Suprapubic skin (tissue), 4 donors: Measurements from ENCODE around the gene EXOC3. TPM values are rescaled to one million over a fixed set of nuclear protein-coding genes. Genes with fewer than 3 reads are reported as not detected.

Experiments used
- DNase-seq, 2 donors: peaks; one replicate each; pipeline ENCODE4 v3.0.0-alpha.2; 2019; ENCODE audit warnings: low spot score in 2 of 2
- H3K27ac ChIP-seq: fragments of 200-600 bp; sonication (generic); one replicate; pipeline ENCODE4 v1.5.1; 2019
- H3K27me3 ChIP-seq: fragments of 200-600 bp; sonication (generic); one replicate; pipeline ENCODE4 v1.5.1; 2019
- H3K36me3 ChIP-seq: fragments of 200-600 bp; sonication (generic); one replicate; pipeline ENCODE4 v1.5.1; 2019
- H3K4me1 ChIP-seq: fragments of 200-600 bp; sonication (generic); one replicate; pipeline ENCODE4 v1.5.1; 2019
- H3K4me3 ChIP-seq: fragments of 200-600 bp; sonication (generic); one replicate; pipeline ENCODE4 v1.5.1; 2019; ENCODE audit warnings: mild to moderate bottlenecking
- H3K9me3 ChIP-seq: fragments of 200-600 bp; sonication (generic); one replicate; pipeline ENCODE4 v1.5.1; 2019
- EP300 ChIP-seq: sonication (generic); formaldehyde crosslinking; IDR thresholded peaks from one replicate; pipeline ENCODE4 v1.6.1; 2017; ENCODE audit warnings: antibody characterized with exemption
- POLR2A ChIP-seq, 2 donors: fragments of 450-650 bp; IDR thresholded peaks; one replicate each; pipeline ENCODE4 v1.6.1; 2017; ENCODE audit warnings: antibody characterized with exemption in 2 of 2, mild to moderate bottlenecking in 2 of 2, moderate library complexity in 2 of 2
- POLR2AphosphoS5 ChIP-seq, 3 donors: sonication (generic); formaldehyde crosslinking; IDR thresholded peaks; one replicate each; pipeline ENCODE4 v1.6.1; 2017; ENCODE audit warnings: antibody characterized with exemption in 3 of 3
- WGBS: methylation state at CpG from one replicate; pipeline ENCODE4 v1.1.5; 2018; 5-methylcytosine and 5-hydroxymethylcytosine counted together
- total RNA-seq, 4 donors: library from RNA; depleted of rRNA; stranded (reverse); fragments of >200 nt; gene quantifications; one replicate each; pipeline ENCODE4 v1.1.0, GENCODE V29; 2016
- TF ChIP-seq, protein P1 (sequence below), 2 donors: fragments of 200-600 bp in 1 of 2; fragments of 450-650 bp in 1 of 2; sonication (generic) in 1 of 2; IDR thresholded peaks; one replicate each; pipeline ENCODE4 v1.5.1; 2016 to 2019; ENCODE audit warnings: antibody characterized with exemption in 2 of 2, mild to moderate bottlenecking in 1 of 2, moderate library complexity in 1 of 2

Gene EXOC3
- total RNA-seq: 100 to 1,000 TPM in 1 of 4 donors, 10 to 100 TPM in 3; 68.9 to 199 (median 83.4) TPM

DNA sequence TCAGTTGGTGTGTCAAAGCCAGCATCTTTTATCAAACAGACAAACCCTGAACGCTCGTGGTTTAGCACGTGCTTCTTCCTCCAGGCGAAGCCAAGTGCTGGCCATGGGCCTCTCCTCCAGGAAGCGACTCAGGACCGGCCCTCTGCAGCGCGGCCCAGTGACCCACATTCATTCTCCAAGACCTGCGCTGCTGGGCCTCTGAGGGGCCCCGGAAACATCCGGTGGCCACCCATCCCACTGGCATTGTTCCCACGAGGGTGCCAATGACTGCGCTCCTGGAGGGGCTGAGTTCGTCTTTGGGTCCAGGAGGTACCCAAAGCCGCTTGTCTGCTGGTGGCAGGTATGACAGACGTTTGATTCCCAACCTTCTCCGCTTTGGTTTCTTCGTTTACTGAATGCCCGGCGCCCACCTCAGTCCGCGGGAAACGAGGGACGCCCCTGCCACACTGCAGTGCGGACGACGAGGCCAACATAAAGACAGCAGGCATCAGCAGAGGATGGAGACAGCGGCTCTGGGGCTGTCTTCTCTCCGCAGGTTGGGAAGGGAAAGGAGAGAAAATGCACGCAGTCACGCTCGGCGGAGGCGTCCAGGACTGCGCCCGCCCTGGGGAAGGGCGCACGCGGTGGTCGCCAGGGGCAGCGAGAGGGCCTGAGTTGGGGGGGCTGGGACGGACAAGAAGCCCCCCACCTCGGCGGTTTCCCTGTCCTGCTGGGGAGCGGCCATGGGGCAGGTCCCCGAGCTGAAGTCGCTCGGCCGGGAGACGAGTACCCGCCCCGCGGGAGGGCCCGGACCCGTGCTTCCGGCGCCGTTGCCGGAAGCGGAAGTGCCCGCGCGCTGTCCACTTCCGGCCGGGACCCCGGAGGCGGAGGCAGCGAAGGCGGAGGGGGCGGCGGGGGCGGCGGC lies at the start of gene EXOC3:
Gene EXOC3 (plus strand): TSS at position 842 of the 904 bp plus-strand sequence. CDS start 3,030 bp downstream, outside the sequence.
- WGBS: 5% methylated on average over 34 of the region's 73 CpGs
- Histone ChIP-seq H3K4me1 (peaks cover 30% of the 10 kb centered on the region), H3K4me3 (peak within 1 kb of the TSS; percentile 84), H3K36me3 (peaks cover 6% of the 10 kb centered on the region), H3K27ac (peak within 1 kb of the TSS; percentile 85), H3K27me3 (no peaks in the 10 kb centered on the region), H3K9me3 (no peaks in the 10 kb centered on the region)
- peak; percentile 78 to 84 for DNase-seq
- TF ChIP-seq, protein P1, sequence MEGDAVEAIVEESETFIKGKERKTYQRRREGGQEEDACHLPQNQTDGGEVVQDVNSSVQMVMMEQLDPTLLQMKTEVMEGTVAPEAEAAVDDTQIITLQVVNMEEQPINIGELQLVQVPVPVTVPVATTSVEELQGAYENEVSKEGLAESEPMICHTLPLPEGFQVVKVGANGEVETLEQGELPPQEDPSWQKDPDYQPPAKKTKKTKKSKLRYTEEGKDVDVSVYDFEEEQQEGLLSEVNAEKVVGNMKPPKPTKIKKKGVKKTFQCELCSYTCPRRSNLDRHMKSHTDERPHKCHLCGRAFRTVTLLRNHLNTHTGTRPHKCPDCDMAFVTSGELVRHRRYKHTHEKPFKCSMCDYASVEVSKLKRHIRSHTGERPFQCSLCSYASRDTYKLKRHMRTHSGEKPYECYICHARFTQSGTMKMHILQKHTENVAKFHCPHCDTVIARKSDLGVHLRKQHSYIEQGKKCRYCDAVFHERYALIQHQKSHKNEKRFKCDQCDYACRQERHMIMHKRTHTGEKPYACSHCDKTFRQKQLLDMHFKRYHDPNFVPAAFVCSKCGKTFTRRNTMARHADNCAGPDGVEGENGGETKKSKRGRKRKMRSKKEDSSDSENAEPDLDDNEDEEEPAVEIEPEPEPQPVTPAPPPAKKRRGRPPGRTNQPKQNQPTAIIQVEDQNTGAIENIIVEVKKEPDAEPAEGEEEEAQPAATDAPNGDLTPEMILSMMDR (IDR thresholded peaks at IDR 0.05): no peak
- peak in 1 of 2 donors; percentile 71 for TF ChIP-seq POLR2A (IDR thresholded peaks at IDR 0.05)
- no peak for TF ChIP-seq EP300
- peak in 2 of 3 donors; percentile 24 to 67 for TF ChIP-seq POLR2AphosphoS5 (IDR thresholded peaks at IDR 0.05)

DNA sequence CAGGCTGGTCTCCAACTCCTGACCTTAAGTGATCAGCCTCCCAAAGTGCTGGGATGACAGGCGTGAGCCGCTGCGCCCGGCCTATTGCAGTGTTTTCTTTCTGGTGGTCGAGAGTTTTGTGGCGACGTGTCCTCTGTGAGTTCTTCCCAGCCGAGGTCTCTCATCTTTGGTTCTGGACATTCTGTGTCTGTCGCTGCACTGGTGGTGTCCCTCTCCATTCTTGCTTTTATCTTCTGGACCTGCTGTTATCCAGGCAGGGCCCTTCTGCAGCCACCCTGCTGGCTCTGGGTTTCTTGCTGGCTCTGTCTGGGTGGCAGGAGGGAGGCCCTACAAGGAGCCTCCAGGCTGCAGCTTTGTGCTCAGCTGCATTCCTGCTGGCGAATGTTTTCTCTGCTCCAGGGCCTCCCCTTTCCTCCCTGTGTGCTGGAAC lies 49.1 kb upstream of the EXOC3 start:
- Histone ChIP-seq H3K36me3 (no peaks in the 10 kb centered on the region), H3K27me3 (peaks cover 1% of the 10 kb centered on the region), H3K9me3 (no peaks in the 10 kb centered on the region), H3K4me3 (no peak overlapping the region), H3K27ac (no peak overlapping the region), H3K4me1 (peaks cover 8% of the 10 kb centered on the region)
- TF ChIP-seq POLR2AphosphoS5 (IDR thresholded peaks at IDR 0.05) (no peak), EP300 (no peak), POLR2A (IDR thresholded peaks at IDR 0.05) (no peak)
- TF ChIP-seq, protein P1 (IDR thresholded peaks at IDR 0.05): no peak
- WGBS: 86% methylated on average over 10 of the region's 10 CpGs
- peak in 1 of 2 donors; percentile 46 for DNase-seq

DNA sequence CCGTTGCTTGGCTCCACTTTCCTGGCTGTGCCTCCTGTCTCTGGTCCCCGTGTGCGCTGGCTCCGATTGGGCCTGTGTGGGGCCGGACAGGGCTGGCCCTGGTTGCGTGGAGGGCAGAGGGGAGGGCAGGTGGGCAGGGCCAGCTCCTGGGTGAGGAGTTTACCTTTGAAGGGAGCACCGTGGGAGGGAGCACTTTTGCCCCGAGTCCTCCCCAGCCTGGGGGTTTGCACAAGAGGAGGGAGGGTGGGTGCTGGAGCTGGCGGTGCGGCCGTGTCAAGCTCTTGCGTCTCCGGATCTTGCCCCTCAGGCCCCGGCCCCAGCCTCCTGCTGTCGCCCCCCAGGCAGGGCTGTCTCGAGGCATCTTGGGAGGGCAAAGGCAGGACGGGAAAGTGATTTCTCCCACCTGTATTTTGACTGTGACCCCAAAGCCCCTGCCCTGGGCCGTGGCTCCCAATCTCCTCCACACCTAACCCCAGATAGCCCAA lies 48.3 kb upstream of the EXOC3 start:
- 73% methylated on average over 3 of the region's 18 CpGs for WGBS
- DNase-seq: peak; percentile 55 to 76
- no peaks in the 10 kb centered on the region for H3K9me3 ChIP-seq
- peak overlapping the region; percentile 31 for H3K27ac ChIP-seq
- H3K4me1 ChIP-seq: peaks cover 17% of the 10 kb centered on the region
- H3K4me3 ChIP-seq: no peak overlapping the region
- H3K27me3 ChIP-seq: no peaks in the 10 kb centered on the region
- TF ChIP-seq POLR2A (IDR thresholded peaks at IDR 0.05) (no peak), EP300 (no peak), POLR2AphosphoS5 (IDR thresholded peaks at IDR 0.05) (no peak)
- TF ChIP-seq, protein P1 (IDR thresholded peaks at IDR 0.05): no peak
- H3K36me3 ChIP-seq: no peaks in the 10 kb centered on the region

DNA sequence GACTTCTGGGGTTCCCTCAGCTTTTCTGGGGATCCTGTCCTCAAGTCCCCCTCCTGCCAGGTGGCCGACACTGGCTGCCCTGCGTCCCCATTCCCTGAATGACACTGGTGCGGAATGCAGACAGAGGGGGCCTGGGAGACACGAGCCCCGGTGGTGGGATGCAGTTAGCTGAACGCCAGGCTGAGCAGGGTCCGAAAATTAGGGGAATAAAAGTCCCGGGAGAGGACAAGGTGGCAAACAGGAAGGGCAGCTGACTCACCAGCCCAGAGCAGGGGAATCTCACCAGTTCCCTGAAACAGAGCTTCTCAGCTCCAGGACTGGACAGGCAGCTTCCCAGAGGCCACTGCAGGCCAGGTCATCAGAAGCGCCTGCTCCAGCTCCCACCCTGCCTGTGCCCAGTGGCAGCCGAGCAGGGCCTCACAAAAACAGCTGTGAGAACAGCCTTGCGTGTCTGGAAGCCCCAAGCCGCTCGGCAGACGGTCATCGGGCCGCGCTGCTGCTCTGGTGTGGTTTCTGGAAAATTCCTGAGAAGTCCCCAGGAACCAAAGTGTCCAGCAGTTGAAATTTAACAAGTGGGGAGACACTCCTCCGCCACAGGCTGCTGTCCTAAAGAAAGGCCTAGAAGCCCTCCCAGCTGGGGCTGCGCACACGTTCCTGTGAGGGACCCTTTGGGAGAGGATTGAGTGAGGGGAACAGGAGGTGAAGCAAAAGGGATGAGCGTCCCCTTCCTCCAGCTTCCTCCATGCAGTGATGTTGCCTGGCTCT lies 47.6 kb upstream of the EXOC3 start:
- TF ChIP-seq POLR2AphosphoS5 (IDR thresholded peaks at IDR 0.05): no peak
- TF ChIP-seq, protein P1 (IDR thresholded peaks at IDR 0.05): no peak
- Histone ChIP-seq H3K27me3 (no peaks in the 10 kb centered on the region), H3K27ac (peak overlapping the region; percentile 31), H3K4me3 (no peak overlapping the region), H3K9me3 (no peaks in the 10 kb centered on the region), H3K36me3 (no peaks in the 10 kb centered on the region), H3K4me1 (peaks cover 23% of the 10 kb centered on the region)
- WGBS: 61% methylated on average over 15 of the region's 21 CpGs
- DNase-seq: peak; percentile 62 to 76
